HG03575 (cell line): ENCODE measurements around the gene ANAPC5.
A peak's percentile ranks its signal among the peaks of the same experiment; 100 is the strongest.
"Not testable (repeated sequence)": the region's sequence is repeated elsewhere in the genome, so short reads cannot be mapped to it uniquely, and the experiment has no call there.

Experiments
- ATAC-seq: cut with Tn5 transposase; IDR thresholded peaks from one replicate; pipeline ENCODE4 v1.9.1; 2021; ENCODE audit not compliant: unreplicated experiment, insufficient number of reproducible peaks, low FRiP score; ENCODE audit errors: extremely low read depth

Gene ANAPC5, protein sequence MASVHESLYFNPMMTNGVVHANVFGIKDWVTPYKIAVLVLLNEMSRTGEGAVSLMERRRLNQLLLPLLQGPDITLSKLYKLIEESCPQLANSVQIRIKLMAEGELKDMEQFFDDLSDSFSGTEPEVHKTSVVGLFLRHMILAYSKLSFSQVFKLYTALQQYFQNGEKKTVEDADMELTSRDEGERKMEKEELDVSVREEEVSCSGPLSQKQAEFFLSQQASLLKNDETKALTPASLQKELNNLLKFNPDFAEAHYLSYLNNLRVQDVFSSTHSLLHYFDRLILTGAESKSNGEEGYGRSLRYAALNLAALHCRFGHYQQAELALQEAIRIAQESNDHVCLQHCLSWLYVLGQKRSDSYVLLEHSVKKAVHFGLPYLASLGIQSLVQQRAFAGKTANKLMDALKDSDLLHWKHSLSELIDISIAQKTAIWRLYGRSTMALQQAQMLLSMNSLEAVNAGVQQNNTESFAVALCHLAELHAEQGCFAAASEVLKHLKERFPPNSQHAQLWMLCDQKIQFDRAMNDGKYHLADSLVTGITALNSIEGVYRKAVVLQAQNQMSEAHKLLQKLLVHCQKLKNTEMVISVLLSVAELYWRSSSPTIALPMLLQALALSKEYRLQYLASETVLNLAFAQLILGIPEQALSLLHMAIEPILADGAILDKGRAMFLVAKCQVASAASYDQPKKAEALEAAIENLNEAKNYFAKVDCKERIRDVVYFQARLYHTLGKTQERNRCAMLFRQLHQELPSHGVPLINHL

GRCh38 chr12:121351820-121352681, at the start of gene ANAPC5:
TSS of gene ANAPC5 (minus strand) at chr12:121352411. CDS start at chr12:121352340, 71 bp downstream.
- ATAC-seq: peak; percentile 93

- ATAC-seq: no peak
These were observed 48.3 kb upstream of the ANAPC5 start for GRCh38 chr12:121400332-121401139.

- ATAC-seq: peak; percentile 42
These were observed 47.5 kb upstream of the ANAPC5 start, which contains the start of gene RNF34 for GRCh38 chr12:121399391-121400331. TSS of gene RNF34 (plus strand) at chr12:121400118. CDS start at chr12:121400213, 95 bp downstream.

GRCh38 chr12:121398355-121398754, 46.1 kb upstream of the ANAPC5 start:
- ATAC-seq: no peak

DNA sequence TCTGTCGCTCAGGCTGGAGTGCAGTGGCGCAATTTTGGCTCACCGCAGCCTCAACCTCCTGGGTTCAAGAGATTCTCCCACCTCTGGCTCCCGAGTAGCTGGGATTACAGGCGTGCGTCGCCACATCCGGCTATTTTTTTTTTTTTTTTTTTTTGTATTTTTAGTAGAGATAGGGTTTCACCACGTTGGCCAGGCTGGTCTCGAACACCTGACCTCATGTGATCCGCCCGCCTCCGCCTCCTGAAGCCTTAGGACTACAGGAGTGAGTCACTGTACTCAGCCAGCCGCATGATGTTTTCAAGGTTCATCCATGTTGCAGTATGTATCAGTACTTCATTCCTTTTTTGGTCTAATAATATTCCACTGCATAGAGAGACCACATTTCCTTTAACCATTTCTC, 45.3 kb upstream of the ANAPC5 start:
- no peak for ATAC-seq

- ATAC-seq: no peak
These were observed 40.1 kb upstream of the ANAPC5 start for GRCh38 chr12:121392325-121392716.

GRCh38 chr12:121391619-121392324, 39.6 kb upstream of the ANAPC5 start:
- ATAC-seq: no peak

- no peak for ATAC-seq
These were observed 38.6 kb upstream of the ANAPC5 start for GRCh38 chr12:121390856-121391255.

GRCh38 chr12:121388421-121388981, 36.3 kb upstream of the ANAPC5 start:
- ATAC-seq: no peak

DNA sequence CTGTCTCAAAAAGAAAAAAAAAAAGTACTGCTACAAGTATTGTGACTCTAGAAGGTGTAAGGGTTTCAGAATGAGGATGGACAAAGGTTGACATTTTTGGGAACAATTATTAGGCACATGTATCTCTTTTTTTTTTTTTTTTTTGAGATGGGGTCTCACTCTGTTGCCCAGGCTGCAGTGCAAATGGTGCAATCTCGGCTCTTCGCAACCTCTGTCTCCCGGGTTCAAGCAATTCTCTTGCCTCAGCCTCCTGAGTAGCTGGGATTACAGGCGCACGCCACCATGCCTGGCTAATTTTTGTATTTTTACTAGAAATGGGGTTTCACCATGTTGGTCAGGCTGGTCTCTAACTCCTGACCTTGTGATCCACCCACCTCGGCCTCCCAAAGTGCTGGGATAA, 32.7 kb upstream of the ANAPC5 start:
- not testable (repeated sequence) for ATAC-seq

DNA sequence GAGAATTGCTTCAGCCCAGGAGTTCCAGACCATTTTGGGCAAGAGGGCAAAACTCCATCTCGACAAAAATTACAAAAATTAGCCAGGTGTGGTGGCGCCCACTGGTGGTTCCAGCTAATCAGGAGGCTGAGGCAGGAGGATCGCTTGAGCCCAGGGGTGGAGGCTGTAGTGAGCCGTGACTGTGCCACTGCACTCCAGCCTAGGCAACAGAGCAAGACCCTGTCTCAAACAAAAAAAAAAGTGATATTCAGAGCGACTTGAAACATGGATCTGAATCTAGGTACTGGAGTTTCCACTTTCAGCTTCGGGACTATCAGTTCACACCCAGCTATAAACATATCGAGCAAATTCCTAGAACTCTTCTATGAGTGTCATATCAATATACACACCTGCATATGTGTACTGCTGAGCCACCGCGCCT, 31.4 kb upstream of the ANAPC5 start:
- no peak for ATAC-seq

DNA sequence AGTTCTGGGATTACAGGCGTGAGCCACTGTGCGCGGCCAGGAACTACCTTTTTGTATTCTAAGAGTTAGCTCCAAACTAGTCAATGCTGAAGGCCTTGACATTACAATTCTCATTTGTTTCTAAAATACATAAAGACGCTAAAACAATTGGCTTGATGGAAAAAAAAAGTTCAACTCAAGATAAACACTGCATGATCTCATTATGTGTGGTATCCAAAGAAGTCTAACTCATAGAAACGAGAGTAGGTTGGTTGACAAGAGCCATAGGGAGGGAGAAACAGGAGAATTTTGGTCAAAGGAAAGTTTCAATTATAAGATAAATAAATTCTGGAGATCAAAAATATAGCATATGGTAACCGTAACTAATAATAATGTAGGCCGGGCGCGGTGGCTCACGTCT, 27.7 kb upstream of the ANAPC5 start:
- no peak for ATAC-seq

DNA sequence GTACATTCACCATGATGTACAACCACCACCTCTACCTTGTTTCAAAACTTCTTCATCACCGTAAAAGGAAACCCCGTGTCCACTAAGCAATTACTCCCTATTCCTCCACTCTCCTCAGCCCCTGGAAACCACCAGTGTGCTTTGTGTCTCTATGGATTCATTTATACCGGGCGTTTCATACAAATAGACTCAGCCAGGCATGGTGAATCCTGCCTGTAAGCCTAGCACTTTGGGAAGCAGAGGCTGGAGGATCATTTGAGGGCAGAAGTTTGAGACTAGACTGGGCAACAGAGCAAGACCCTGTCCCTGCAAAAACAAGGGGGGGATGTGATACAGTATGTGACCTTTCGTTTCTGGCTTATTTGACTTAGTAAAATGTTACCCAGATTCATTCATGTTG, 26.5 kb upstream of the ANAPC5 start:
- ATAC-seq: no peak

- ATAC-seq: no peak
These were observed 24.8 kb upstream of the ANAPC5 start for GRCh38 chr12:121376754-121377697.

DNA sequence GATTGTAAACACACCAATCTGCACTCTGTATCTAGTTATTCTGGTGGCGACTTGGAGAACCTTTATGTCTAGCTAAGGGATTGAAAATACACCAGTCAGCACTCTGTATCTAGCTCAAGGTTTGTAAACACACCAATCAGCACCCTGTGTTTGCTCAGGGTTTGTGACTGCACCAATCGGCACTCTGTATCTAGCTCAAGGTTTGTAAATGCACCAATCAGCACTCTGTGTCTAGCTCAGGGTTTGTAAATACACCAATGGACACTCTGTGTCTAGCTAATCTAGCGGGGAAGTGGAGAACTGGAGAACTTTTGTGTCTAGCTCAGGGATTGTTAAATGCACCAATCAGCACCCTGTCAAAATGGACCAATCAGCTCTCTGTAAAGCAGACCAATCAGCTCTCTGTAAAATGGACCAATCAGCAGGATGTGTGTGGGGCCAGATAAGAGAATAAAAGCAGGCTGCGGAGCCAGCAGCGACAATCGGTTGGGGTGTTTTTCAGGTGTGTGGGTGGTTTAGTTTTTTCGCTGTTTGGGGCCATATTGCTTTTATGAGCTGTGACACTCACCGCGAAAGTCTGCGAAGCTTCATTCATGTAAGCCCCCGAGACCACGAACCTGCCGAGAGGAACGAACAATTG, 22.9 kb upstream of the ANAPC5 start:
- not testable (repeated sequence) for ATAC-seq
